Loucy (cell line): ENCODE results near the gene BBLN.

Experiments used
- H2AFZ ChIP-seq: fragments of 200-600 bp; sonication (generic); 2 replicates; pipeline ENCODE4 v1.6.0; 2016; ENCODE audit warnings: antibody characterized with exemption, mild to moderate bottlenecking, low read length, moderate library complexity
- H3F3A ChIP-seq: fragments of 200-600 bp; 2 replicates; pipeline ENCODE4 v1.6.0; 2016; ENCODE audit warnings: antibody characterized with exemption, low read depth, mild to moderate bottlenecking
- H3K27me3 ChIP-seq: fragments of 200-600 bp; sonication (generic); 2 replicates; pipeline ENCODE4 v1.6.1; 2014; ENCODE audit warnings: low read length, mild to moderate bottlenecking; ENCODE audit not compliant: insufficient read depth, poor library complexity, severe bottlenecking
- H3K36me3 ChIP-seq: fragments of 200-600 bp; sonication (generic); 2 replicates; pipeline ENCODE4 v1.6.1; 2016; ENCODE audit warnings: low read length; ENCODE audit not compliant: insufficient read depth
- H3K4me1 ChIP-seq: fragments of 200-600 bp; sonication (generic); 2 replicates; pipeline ENCODE4 v1.5.1; 2014; ENCODE audit warnings: low read length, mild to moderate bottlenecking; ENCODE audit not compliant: insufficient read depth, poor library complexity, severe bottlenecking
- H3K4me2 ChIP-seq: fragments of 200-600 bp; sonication (generic); 2 replicates; pipeline ENCODE4 v1.6.0; 2014; ENCODE audit warnings: antibody characterized with exemption, low read length, low read depth, mild to moderate bottlenecking; ENCODE audit not compliant: poor library complexity, severe bottlenecking
- H3K4me3 ChIP-seq: fragments of 200-600 bp; sonication (generic); 2 replicates; pipeline ENCODE4 v1.5.1; 2014; ENCODE audit warnings: low read length, mild to moderate bottlenecking, mixed read lengths; ENCODE audit not compliant: poor library complexity, severe bottlenecking
- H3K79me2 ChIP-seq: fragments of 200-600 bp; sonication (generic); 2 replicates; pipeline ENCODE4 v1.6.1; 2014; ENCODE audit warnings: low read length; ENCODE audit not compliant: insufficient read depth
- H3K9ac ChIP-seq: fragments of 200-600 bp; sonication (generic); 2 replicates; pipeline ENCODE4 v1.6.0; 2014; ENCODE audit warnings: mild to moderate bottlenecking, low read depth, low read length, moderate library complexity; ENCODE audit not compliant: poor library complexity, severe bottlenecking
- H3K9me2 ChIP-seq: fragments of 200-600 bp; sonication (generic); replicated peaks from 2 replicates; pipeline ENCODE4 v1.6.1; 2016; ENCODE audit warnings: low read depth, low read length, mixed read lengths
- H3K9me3 ChIP-seq: fragments of 200-600 bp; sonication (generic); 2 replicates; pipeline ENCODE4 v1.6.1; 2014; ENCODE audit warnings: mild to moderate bottlenecking, antibody characterized with exemption, low read length, low read depth; ENCODE audit not compliant: insufficient read depth
- H4K20me1 ChIP-seq: fragments of 200-600 bp; sonication (generic); 2 replicates; pipeline ENCODE4 v1.6.0; 2014; ENCODE audit warnings: antibody characterized with exemption, low read length, mild to moderate bottlenecking; ENCODE audit not compliant: insufficient read depth, poor library complexity, severe bottlenecking
- CTCF ChIP-seq: fragments of 200-600 bp; sonication (generic); conservative IDR thresholded peaks from 2 replicates; pipeline ENCODE4 v1.5.1; 2014; ENCODE audit warnings: mild to moderate bottlenecking, antibody characterized with exemption, low read length
- EZH2phosphoT487 ChIP-seq: fragments of 200-600 bp; IDR thresholded peaks from 2 replicates; pipeline ENCODE4 v1.6.1; 2018; ENCODE audit warnings: antibody characterized with exemption, mild to moderate bottlenecking, moderate library complexity, borderline replicate concordance

The BBLN gene

GRCh38 chr9:128124451-128124850, 35.6 kb upstream of the BBLN start:
- H3F3A ChIP-seq = no peaks in the 10 kb centered on the region
- no peak overlapping the region for H3K4me3 ChIP-seq
- TF ChIP-seq CTCF (no peak), EZH2phosphoT487 (no peak)
- no peaks in the 10 kb centered on the region for H3K9me3 ChIP-seq
- H3K79me2 ChIP-seq = peaks cover 32% of the 10 kb centered on the region
- peaks cover 10% of the 10 kb centered on the region; the same call in 1 of the 2 replicates for H3K36me3 ChIP-seq
- H3K27me3 ChIP-seq = no peaks in the 10 kb centered on the region
- no peak overlapping the region for H2AFZ ChIP-seq
- H3K9me2 ChIP-seq = no peaks in the 10 kb centered on the region
- H3K4me1 ChIP-seq = peaks cover 22% of the 10 kb centered on the region
- H3K9ac ChIP-seq = no peak overlapping the region
- H3K4me2 ChIP-seq = peak overlapping the region; percentile 92
- peaks cover 10% of the 10 kb centered on the region for H4K20me1 ChIP-seq

- Histone ChIP-seq H3K27me3 (no peaks in the 10 kb centered on the region), H2AFZ (no peak overlapping the region), H4K20me1 (peaks cover 10% of the 10 kb centered on the region), H3K79me2 (peaks cover 32% of the 10 kb centered on the region), H3K4me3 (peak overlapping the region; percentile 83), H3K36me3 (peaks cover 10% of the 10 kb centered on the region; the same call in 1 of the 2 replicates), H3K4me1 (peaks cover 22% of the 10 kb centered on the region), H3K4me2 (peak overlapping the region; percentile 92), H3K9me2 (no peaks in the 10 kb centered on the region), H3K9me3 (no peaks in the 10 kb centered on the region), H3F3A (no peaks in the 10 kb centered on the region), H3K9ac (peak overlapping the region; percentile 78)
- TF ChIP-seq EZH2phosphoT487 (no peak), CTCF (peak; percentile 88)
Observed at GRCh38 chr9:128124873-128125579, 35.0 kb upstream of the BBLN start.

- TF ChIP-seq CTCF (no peak), EZH2phosphoT487 (no peak)
Observed at GRCh38 chr9:128125580-128126354, 34.3 kb upstream of the BBLN start.

More at GRCh38 chr9:128125580-128126354, 34.3 kb upstream of the BBLN start:
- Histone ChIP-seq H3F3A (no peaks in the 10 kb centered on the region), H4K20me1 (peaks cover 10% of the 10 kb centered on the region), H3K4me1 (peaks cover 22% of the 10 kb centered on the region), H2AFZ (no peak overlapping the region), H3K36me3 (peaks cover 10% of the 10 kb centered on the region; the same call in 1 of the 2 replicates), H3K27me3 (no peaks in the 10 kb centered on the region), H3K4me3 (peak overlapping the region; percentile 83), H3K79me2 (peaks cover 32% of the 10 kb centered on the region), H3K9me3 (no peaks in the 10 kb centered on the region), H3K9ac (peak overlapping the region; percentile 78), H3K4me2 (peak overlapping the region; percentile 92), H3K9me2 (no peaks in the 10 kb centered on the region)
